AG20443 (cell line): ENCODE results near the gene PKIG.

Source experiments
- DNase-seq: peaks from one replicate; pipeline ENCODE4 v3.0.0; 2012; ENCODE audit warnings: low spot score, mixed read lengths

PKIG gene

GRCh38 chr20:44619294-44619693 is 36.9 kb downstream of the PKIG start:
- no peak for DNase-seq

- DNase-seq, result no peak
These were observed 37.7 kb downstream of the PKIG start for GRCh38 chr20:44620030-44620429.

DNA sequence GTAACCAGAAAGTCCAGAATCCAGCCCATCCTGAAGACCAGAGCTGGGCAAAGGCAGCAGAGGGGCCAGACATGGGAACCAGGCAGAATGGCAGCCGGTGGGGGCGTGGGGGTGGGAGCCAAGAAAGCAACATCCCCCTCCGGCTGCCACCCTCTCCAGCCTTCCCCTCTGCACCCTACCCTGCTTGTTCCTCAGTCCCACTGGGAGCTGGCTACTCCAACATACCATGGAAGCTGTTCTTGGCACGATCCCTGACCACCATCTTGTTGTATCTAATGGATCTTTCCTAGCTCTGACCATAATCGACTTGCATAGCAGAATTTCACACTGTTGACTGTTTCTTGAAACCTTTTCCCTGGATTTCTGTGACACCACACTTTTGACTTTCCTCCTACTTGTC is 38.9 kb downstream of the PKIG start:
- DNase-seq, result no peak

- DNase-seq, result no peak
These were observed 39.6 kb downstream of the PKIG start for GRCh38 chr20:44621939-44622338.

DNA sequence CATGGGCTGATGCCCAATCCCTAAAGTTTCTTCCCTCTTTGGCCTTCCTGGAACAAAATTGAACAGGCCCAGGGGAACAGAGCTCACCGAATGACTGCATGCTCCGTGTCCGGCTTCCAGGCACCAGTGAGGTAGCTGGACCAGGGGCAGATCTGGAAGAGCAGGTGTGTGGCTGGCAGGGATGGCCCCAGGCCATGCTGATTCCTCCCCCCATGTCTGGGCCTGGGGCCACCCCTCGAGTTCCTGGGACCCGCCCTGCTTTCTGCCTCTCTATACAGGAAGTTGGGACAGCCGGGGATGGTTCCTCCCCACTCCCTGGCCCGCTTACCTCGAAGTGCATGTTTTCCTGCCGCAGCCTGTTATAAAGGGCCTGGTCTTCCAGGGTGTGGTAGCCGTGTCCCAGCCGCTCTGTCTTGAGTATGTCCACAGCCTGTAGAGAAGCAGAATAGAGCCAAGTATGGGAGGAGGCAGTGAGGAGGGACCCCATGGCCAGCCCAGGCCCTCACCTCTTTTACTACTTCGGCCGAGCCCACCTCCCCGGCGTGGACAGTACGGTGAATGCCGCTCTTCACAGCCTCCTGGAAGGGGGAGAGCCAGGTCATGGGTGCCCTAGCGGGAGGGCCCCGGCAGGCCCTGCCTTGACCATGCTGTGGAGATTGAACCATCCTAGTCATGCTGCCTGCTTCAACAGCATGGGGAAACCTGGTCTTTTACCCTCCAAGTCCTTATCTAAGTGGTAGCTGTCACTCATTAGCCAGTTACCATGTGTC is 40.3 kb downstream of the PKIG start:
- no peak for DNase-seq

DNA sequence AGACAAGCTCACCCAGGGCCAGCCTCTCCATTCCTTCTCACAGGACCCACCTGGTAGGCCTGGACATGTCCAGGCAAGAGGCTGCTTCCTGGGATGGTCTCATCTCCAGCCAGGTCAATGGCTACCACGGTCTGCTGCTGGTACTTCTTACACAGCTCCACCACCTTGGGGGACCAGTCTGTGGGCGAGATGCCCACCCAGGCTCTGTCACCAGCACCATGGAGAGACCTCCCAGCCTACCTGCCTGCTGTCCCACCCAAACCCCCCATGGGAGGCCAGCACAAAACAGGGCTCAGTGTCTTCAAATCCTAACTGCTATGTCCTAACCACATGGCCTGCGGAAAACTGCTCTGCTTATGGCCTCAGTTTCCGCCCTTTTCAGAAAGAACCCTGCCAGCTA is 41.8 kb downstream of the PKIG start:
- no peak for DNase-seq

DNA sequence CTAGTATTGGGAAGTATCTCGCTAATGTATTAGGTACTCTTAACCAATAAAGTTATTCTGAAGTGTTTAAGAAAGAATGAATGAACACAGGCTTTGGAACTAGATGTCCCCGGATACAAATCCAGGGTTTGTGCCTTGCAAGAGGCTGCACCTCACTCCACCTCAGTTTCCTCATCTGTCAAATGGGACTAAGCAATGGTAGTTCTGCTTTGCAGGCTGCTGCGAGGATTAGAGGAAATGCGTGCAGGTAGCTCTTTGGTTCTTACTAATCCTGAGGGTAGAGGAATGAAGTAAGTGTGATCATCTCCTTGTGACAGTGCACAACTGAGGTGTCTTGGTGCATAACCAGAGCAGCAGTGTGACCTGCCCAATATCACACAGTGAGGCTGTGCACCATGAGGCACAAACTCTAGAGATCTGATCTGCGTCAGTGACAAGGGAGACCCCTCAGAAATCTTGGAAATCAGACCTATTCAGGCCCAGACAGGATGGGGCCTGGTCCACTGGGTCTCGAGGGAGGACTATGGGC is 42.4 kb downstream of the PKIG start:
- no peak for DNase-seq

GRCh38 chr20:44625361-44625760 is 43.0 kb downstream of the PKIG start:
- DNase-seq, result no peak

DNA sequence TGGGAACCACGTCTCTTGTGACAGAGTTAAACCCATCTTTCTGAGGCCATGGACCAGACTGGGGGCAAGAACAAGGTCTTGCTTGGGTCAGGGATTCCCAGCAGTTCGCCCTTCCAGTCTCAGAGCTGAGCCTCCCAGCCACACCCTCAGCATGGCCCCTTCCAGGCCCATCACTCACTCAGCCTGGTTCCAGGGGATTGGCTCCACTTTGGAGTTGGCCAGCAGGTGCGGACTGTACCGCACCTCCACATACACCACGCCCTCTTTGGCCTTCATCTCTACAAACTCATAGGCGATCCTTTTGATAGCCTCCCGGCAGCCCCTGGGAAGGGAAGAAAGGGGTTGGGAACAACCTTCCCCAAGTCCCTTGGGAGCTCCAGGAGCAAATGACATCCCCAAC is 43.9 kb downstream of the PKIG start:
- DNase-seq, result no peak

DNA sequence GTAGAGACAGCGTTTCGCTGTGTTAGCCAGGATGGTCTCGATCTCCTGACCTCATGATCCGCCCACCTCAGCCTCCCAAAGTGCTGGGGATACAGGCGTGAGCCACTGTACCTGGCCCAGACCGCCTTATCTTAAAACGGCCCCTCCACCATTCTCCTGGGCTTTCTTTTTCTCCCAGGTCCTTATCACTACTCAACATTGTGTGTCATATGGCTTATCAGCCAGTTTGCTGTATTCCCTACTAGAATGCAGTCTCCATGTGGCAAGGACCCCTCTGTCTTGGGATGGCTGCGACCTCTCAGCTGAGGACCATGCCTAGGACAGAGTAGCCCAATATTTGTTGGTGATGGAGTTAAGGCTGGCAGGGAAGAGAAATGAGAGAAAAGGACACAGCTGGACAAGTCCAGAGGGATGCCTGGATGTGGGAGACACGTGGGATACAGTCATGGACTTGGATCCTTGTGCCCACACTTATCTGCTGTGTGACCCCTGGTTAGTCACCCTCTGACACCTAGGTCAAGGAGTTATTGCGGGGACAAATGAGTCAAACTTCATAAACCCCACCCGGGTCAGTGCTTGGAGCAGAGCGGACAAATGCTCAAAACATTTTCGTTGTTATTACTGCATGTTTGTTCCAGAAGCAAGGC is 45.1 kb downstream of the PKIG start:
- DNase-seq, result no peak

GRCh38 chr20:44629017-44629385 is 46.6 kb downstream of the PKIG start:
- DNase-seq, result no peak

GRCh38 chr20:44629542-44629941 is 47.2 kb downstream of the PKIG start:
- DNase-seq, result no peak

- no peak for DNase-seq
These were observed 47.9 kb downstream of the PKIG start for GRCh38 chr20:44630297-44630696.

- DNase-seq, result no peak
These were observed 49.8 kb downstream of the PKIG start for GRCh38 chr20:44632103-44632752.

- DNase-seq, result no peak
These were observed 50.9 kb downstream of the PKIG start for GRCh38 chr20:44633187-44633810.

- no peak for DNase-seq
These were observed 51.7 kb downstream of the PKIG start for GRCh38 chr20:44633872-44634600.

DNA sequence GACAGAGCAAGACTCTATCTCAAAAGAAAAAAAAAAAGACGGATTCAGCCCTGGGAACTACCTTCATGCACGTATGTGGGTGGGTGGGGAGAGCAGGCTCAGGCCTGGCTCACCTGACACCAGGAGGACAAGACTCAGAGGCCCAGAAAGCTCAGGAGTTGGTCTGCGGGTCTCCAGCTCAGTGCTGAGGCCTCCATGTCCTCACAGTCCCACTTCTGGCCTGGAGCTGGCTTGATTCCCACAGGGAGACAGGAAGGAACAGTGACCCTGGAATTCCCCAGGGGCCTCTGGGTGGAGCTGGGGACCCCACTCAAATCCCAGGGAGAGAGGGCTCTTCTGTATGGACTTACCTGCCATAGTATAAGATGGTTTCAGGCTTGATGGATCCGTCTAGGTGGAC is 53.5 kb downstream of the PKIG start:
- DNase-seq, result no peak

GRCh38 chr20:44637042-44637441 is 54.7 kb downstream of the PKIG start:
- no peak for DNase-seq

DNA sequence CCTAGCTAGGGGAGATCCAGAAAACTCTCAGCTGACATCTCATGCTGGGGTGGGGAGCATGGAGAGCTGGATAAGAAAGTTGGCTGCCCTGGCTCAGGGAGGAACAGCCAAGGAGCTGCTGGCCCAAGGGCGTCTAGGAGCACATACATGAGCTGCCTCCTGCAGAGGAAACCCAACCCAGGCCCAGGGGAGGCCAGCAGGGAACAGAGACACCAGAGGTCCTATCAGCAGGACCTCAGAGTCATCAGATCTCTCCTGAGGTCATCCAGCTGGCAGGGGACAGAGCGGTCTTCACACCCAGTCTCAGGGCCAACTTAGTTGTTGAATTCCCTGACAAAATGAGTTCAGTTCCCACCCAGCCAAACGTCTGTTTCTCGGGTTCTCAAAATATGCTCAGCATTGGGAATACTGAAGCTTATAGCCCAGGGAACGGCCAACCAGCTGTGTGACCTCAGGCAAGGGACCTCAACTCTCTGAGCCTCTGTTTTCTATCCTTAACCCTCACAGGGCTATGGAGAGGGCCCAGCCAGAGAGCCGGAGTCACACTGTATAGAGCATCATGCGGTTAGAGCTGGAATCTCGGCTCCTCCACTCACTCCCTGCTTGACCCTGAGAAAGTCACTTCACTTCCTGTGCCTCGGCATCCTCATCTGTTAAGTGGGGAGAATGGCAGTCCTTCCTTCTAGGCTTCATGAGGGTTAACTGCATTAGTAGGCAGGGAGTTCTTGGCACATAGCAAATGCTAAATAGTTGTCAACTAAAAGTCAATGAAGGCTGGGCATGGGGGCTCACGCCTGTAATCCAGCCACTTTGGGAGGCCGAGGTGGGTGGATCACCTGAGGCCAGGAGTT is 55.4 kb downstream of the PKIG start:
- no peak for DNase-seq

- DNase-seq, result no peak
These were observed 58.1 kb downstream of the PKIG start for GRCh38 chr20:44640522-44640921.

DNA sequence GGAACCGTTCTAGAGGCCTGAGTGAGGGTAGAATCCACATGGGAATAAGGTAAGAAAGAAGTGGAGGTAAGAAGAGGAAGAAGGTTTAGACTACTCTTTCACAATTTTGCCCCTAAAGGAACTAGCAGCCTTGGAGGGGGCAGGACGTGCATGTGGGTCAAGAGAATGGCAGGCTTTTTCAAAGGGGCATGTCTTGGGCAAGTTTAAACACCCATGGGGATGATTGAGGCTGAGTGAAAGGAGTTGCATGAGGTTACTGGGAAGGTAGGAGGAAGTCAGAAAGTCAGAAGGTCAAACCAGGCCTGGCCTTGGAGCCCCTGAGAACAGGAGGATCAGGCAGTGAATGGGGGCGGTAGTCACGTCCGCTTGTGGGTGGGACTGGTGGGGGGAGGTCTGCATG is 58.9 kb downstream of the PKIG start:
- DNase-seq, result no peak
